ENCODE results near the gene PTPRT. TPM values are rescaled to one million over a fixed set of nuclear protein-coding genes. Genes with fewer than 3 reads are reported as not detected.

The PTPRT gene
- total RNA-seq, 1 experiment from 2014 or later: 0.20 TPM

DNA sequence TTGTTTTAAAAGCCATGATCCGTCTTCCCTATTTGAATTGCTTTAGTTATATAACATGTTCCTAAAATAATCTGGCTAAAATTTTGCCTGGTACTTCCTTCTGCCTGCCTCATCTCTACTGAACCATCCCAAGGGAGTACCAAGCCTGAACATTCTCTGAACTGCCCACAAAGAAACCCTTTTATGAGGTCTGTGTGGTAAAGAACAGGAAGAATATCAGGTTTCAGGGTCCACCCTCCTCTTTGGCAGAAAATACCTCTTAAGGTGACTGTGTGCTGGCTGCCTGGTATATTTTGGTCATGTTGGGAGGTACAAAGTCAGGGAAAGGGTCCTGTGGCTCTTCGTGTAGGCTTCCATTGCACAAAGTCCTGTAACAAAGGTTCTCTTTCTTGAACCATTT lies 997.4 kb downstream of the PTPRT start:
- Mint-ChIP-seq H3K9me3 (ENCODE audit: unreplicated experiment) (no peaks in the 10 kb centered on the region), H3K27me3 (ENCODE audit: insufficient read depth, unreplicated experiment) (peaks cover 5% of the 10 kb centered on the region), H3K36me3 (ENCODE audit: insufficient read depth, unreplicated experiment) (no peaks in the 10 kb centered on the region), H3K4me1 (ENCODE audit: low read depth, unreplicated experiment) (no peaks in the 10 kb centered on the region), H3K27ac (ENCODE audit: unreplicated experiment) (no peak overlapping the region), H3K4me3 (ENCODE audit: unreplicated experiment) (no peak overlapping the region)
- Histone ChIP-seq H3K4me1 (no peaks in the 10 kb centered on the region), H3K36me3 (ENCODE audit: control insufficient read depth, insufficient read depth, low read length) (no peaks in the 10 kb centered on the region), H3K4me3 (ENCODE audit: low read depth, low read length) (no peak overlapping the region), H3K27me3 (replicated peaks; ENCODE audit: control insufficient read depth, insufficient read depth, low read length) (no peaks in the 10 kb centered on the region; the same call in 1 of the 2 replicates), H3K9me3 (0 out of 2 replicates have a peak, but pooled peaks cover 5% of the 10 kb centered on the region)
- BruUV-seq (replicated peaks): no TSS peak
- ChIA-PET POLR2A (no interaction called here), CTCF (no interaction called here)
- intact Hi-C loops (cut with micrococcal nuclease; ENCODE audit: unreplicated experiment): no loop called here
- TF ChIP-seq, protein P1, sequence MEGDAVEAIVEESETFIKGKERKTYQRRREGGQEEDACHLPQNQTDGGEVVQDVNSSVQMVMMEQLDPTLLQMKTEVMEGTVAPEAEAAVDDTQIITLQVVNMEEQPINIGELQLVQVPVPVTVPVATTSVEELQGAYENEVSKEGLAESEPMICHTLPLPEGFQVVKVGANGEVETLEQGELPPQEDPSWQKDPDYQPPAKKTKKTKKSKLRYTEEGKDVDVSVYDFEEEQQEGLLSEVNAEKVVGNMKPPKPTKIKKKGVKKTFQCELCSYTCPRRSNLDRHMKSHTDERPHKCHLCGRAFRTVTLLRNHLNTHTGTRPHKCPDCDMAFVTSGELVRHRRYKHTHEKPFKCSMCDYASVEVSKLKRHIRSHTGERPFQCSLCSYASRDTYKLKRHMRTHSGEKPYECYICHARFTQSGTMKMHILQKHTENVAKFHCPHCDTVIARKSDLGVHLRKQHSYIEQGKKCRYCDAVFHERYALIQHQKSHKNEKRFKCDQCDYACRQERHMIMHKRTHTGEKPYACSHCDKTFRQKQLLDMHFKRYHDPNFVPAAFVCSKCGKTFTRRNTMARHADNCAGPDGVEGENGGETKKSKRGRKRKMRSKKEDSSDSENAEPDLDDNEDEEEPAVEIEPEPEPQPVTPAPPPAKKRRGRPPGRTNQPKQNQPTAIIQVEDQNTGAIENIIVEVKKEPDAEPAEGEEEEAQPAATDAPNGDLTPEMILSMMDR (IDR thresholded peaks at IDR 0.05; ENCODE audit: insufficient read depth in 1 of 2, low read depth in 1 of 2, low read length in 1 of 2, severe bottlenecking in 1 of 2, unreplicated experiment in 1 of 2): no peak
- no peak for DNase-seq

DNA sequence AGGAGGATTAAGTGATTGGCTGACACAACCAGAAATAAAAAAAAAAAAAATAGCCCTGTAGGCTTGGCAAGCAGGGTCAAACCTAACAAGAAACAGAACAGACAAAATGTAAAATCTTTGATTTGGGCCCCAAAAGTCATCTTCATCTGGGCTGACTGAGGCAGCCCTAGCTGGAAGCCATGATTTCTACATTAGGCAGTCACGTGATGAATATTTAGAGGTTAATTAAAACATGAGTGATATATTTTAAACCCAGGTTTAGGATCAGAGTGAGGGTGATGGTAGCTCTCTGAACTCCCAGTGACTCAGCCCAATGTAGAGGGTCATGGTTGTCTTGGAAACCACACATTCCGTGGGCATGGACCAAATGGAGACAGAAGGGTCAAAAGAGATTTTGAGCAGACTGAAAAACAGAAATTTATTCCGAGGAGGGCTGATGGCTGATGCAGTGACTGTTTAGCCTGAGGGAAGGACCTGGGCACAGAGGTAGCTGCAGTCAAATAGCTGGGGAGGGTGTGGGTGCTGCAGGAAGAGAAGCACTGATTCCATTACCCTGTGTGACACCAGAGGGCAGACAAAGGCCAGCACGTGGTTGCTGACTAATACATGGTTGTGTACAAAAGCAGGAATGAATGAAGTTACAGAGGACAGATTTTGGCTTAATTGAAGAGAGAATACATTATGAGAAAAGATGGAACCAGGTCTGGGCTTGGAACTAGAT lies 998.4 kb downstream of the PTPRT start:
- Mint-ChIP-seq H3K27me3 (ENCODE audit: insufficient read depth, unreplicated experiment) (peaks cover 4% of the 10 kb centered on the region), H3K4me3 (ENCODE audit: unreplicated experiment) (no peak overlapping the region)
- CTCF ChIA-PET: interaction anchor here (0.6 to 1.7 kb wide), 2 partner anchors 45 to 340 kb away, joined by 3 to 4 read pairs; no protein-coding TSS in a partner anchor

DNA sequence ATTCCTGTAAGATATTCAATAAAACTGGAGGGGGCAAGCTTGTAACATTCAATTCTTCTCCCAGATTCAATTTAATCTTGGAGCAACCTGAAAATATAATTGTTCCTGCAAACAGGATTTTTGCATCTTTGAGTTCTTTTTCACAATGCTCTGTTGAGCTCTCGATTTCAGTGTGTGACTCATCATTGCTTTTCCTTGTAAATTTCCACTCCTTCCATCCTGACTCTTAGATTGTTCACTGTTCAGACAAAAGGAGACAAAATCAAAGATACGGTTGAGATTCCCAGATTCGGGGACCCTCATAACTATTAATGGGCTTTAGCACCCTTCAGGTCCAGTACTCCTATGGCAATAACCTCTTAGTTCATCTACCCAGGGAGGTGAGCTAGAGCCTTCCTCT lies 999.6 kb downstream of the PTPRT start:
- TF ChIP-seq, protein P1 (IDR thresholded peaks at IDR 0.05; ENCODE audit: insufficient read depth in 1 of 2, low read depth in 1 of 2, low read length in 1 of 2, severe bottlenecking in 1 of 2, unreplicated experiment in 1 of 2): no peak
- Mint-ChIP-seq H3K36me3 (ENCODE audit: insufficient read depth, unreplicated experiment) (no peaks in the 10 kb centered on the region), H3K4me1 (ENCODE audit: low read depth, unreplicated experiment) (no peaks in the 10 kb centered on the region), H3K9me3 (ENCODE audit: unreplicated experiment) (no peaks in the 10 kb centered on the region), H3K27me3 (ENCODE audit: insufficient read depth, unreplicated experiment) (peaks cover 4% of the 10 kb centered on the region), H3K4me3 (ENCODE audit: unreplicated experiment) (no peak overlapping the region), H3K27ac (ENCODE audit: unreplicated experiment) (no peak overlapping the region)
- ChIA-PET POLR2A (no interaction called here), CTCF (interaction anchor here (1.7 kb wide), 1 partner anchor 341 kb away, joined by 4 read pairs; no protein-coding TSS in a partner anchor)
- intact Hi-C loops (cut with micrococcal nuclease; ENCODE audit: unreplicated experiment): no loop called here
- H3K9me3 ChIP-seq: 0 out of 2 replicates have a peak, but pooled peaks cover 5% of the 10 kb centered on the region
- H3K4me3 ChIP-seq (ENCODE audit: low read depth, low read length): no peak overlapping the region
- no peaks in the 10 kb centered on the region; the same call in 1 of the 2 replicates for H3K27me3 ChIP-seq (replicated peaks; ENCODE audit: control insufficient read depth, insufficient read depth, low read length)
- no peaks in the 10 kb centered on the region for H3K36me3 ChIP-seq (ENCODE audit: control insufficient read depth, insufficient read depth, low read length)
- no peak for DNase-seq
- BruUV-seq (replicated peaks): no TSS peak
- H3K4me1 ChIP-seq: no peaks in the 10 kb centered on the region

More for the DNA sequence above, 998.4 kb downstream of the PTPRT start:
- Histone ChIP-seq H3K36me3 (ENCODE audit: control insufficient read depth, insufficient read depth, low read length) (no peaks in the 10 kb centered on the region), H3K4me1 (no peaks in the 10 kb centered on the region), H3K9me3 (0 out of 2 replicates have a peak, but pooled peaks cover 5% of the 10 kb centered on the region), H3K27me3 (replicated peaks; ENCODE audit: control insufficient read depth, insufficient read depth, low read length) (no peaks in the 10 kb centered on the region; the same call in 1 of the 2 replicates), H3K4me3 (ENCODE audit: low read depth, low read length) (no peak overlapping the region)
- POLR2A ChIA-PET: interaction anchor here (0.7 kb wide), 1 partner anchor 308 kb away, joined by 3 read pairs; no protein-coding TSS in a partner anchor
- H3K9me3 Mint-ChIP-seq (ENCODE audit: unreplicated experiment): no peaks in the 10 kb centered on the region
- no peaks in the 10 kb centered on the region for H3K4me1 Mint-ChIP-seq (ENCODE audit: low read depth, unreplicated experiment)
- no peak for DNase-seq
- no peak overlapping the region for H3K27ac Mint-ChIP-seq (ENCODE audit: unreplicated experiment)
- intact Hi-C loops (cut with micrococcal nuclease; ENCODE audit: unreplicated experiment): no loop called here
- TF ChIP-seq, protein P1 (IDR thresholded peaks at IDR 0.05; ENCODE audit: insufficient read depth in 1 of 2, low read depth in 1 of 2, low read length in 1 of 2, severe bottlenecking in 1 of 2, unreplicated experiment in 1 of 2): peak; percentile 21 to 23
- BruUV-seq (replicated peaks): no TSS peak
- H3K36me3 Mint-ChIP-seq (ENCODE audit: insufficient read depth, unreplicated experiment): no peaks in the 10 kb centered on the region
